KG1 (cell line): ENCODE results near the gene NOXO1.
"Not testable (repeated sequence)": the region's sequence is repeated elsewhere in the genome, so short reads cannot be mapped to it uniquely, and the experiment has no call there.

ENCODE experiments used
- DNase-seq: peaks from one replicate; lab custom pipeline; 2025; lab: John Stamatoyannopoulos, UW

Gene NOXO1

GRCh38 chr16:1942047-1942809 lies 39.0 kb downstream of the NOXO1 start:
- DNase-seq = no peak

GRCh38 chr16:1941162-1942046 lies 39.9 kb downstream of the NOXO1 start:
- no peak for DNase-seq

GRCh38 chr16:1940273-1941161 lies 40.8 kb downstream of the NOXO1 start:
- DNase-seq = no peak

GRCh38 chr16:1939833-1940232 lies 41.4 kb downstream of the NOXO1 start:
- DNase-seq = not testable (repeated sequence)

GRCh38 chr16:1938910-1939309 lies 42.4 kb downstream of the NOXO1 start:
- DNase-seq = no peak

- DNase-seq = no peak
These were observed 43.0 kb downstream of the NOXO1 start for GRCh38 chr16:1938316-1938715.

- no peak for DNase-seq
These were observed 44.3 kb downstream of the NOXO1 start for GRCh38 chr16:1936945-1937479.

GRCh38 chr16:1933097-1933661 lies 48.1 kb downstream of the NOXO1 start:
- DNase-seq = no peak

- no peak for DNase-seq
These were observed 48.9 kb downstream of the NOXO1 start for GRCh38 chr16:1932050-1933028.

GRCh38 chr16:1930338-1930720 lies 50.9 kb downstream of the NOXO1 start:
- DNase-seq = no peak

GRCh38 chr16:1929578-1930337 lies 51.5 kb downstream of the NOXO1 start:
- DNase-seq = peak; percentile 78

- DNase-seq = no peak
These were observed 52.2 kb downstream of the NOXO1 start for GRCh38 chr16:1929105-1929504.
